NOMO-1 (cell line): ENCODE measurements around the gene LHX6.

ENCODE experiments used
- DNase-seq, 2 experiments: peaks; one replicate each; lab custom pipeline; 2025; ENCODE audit not compliant: unreplicated experiment in 2 of 2; lab: John Stamatoyannopoulos, UW

Gene LHX6

DNA sequence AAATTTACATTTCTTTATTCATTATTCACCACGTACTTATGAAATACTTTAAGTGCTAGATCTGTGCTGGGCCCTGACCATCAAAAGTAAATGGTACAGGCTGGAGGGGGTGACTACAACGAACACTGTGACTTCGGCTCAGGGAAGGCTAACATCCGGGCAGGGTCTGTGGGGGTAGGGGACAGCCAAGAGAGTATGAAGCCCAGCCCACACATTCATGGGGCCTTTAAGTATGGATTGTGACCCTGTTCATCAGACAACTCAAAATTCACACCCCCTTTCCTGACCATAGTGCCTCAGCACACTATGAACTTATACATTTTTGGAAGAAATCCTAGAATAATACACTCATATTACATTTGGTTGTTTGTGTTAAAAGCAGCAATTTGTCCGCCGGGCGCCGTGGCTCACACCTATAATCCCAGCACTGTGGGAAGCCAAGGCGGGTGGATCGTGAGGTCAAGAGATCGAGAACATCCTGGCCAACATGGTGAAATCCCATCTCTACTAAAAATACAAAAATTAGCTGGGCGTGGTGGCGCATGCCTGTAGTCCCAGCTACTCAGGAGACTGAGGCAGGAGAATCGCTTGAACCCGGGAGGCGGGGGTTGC, 35.7 kb downstream of the LHX6 start:
- DNase-seq = no peak

DNA sequence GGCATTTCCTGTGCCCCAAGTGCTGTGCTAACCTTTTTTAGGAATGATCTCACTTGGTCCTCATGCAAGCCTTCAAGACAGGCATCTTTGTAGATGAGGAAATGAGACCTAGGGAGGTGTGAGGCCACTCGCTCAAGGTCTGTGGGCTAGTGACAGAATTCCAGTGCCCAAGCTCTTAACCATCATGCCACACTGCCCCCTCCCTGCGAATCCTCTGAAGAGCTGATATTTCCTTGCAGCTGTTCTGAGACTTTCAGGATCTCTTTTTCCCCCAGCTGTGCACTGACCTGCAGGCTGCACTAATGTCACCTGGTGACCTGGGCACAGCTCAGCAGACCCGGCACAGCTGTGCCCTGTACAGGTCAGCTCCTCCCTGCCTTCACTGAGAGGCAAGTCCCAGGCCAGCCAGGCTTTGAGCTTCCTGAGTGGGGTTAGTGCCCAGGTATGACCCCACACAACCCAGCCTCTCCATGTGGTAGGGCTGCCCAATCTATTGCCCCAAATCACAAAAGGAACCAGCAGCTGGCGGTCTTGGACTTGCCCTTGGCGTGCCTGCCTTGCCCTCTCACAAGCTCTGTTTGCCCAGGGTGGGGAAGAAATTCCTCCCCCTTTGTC, 36.4 kb downstream of the LHX6 start:
- no peak for DNase-seq

DNA sequence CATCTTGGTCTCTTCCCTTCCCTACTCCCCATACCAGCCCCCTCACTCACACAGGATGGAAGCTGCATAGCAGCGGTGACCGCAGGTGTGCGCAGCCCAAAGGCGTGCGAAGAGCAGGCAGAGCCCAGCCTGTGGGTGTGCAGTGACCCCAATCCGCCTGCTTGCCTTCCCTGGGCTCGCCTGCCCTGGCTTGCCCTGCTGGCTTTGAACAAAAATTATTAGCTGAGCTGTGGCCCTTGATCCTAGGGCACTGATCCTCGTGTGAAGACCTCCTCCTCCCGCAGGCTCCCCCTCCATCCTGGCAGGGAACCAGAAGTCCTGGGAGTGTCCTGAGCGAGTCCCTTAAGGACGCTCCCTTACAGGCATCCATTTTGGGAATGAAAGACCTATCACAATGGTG, 37.2 kb downstream of the LHX6 start:
- DNase-seq = no peak

DNA sequence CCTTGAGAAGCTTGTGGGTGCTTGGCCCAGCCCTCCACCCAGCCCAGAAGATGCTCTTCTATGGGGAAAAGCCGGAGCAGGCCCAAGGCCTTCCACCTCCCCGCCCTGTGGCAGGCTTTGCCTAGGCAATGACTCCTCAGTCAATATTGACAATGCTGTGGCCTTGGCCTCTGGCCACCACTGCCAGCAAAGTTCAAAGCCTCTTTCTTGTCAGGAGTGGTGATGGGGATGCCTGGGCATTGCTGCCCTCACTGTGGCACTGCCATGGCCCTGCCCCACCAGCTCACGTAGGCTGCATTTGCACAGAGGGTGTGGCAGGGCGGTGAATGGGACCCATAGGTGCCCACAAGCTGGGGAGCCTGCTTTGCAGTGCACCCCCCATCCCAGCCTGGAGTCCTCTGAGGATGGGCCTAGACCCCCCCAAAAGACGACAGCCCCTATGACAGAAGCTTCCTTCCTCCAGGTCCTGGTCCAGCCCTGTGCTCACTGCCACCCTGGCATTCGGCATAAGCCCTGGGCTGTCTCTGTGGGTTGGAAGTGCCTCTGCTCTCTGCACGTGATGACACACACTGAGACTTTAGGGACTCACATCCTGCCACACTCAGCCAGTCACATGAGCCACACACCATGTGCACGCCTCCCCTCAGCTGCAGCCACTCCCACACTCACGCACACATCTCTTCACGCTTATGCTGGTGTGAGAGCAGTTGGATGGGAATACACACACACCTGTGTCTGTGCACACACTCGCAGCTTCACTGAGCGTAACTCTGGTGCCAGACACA, 38.0 kb downstream of the LHX6 start:
- no peak for DNase-seq

DNA sequence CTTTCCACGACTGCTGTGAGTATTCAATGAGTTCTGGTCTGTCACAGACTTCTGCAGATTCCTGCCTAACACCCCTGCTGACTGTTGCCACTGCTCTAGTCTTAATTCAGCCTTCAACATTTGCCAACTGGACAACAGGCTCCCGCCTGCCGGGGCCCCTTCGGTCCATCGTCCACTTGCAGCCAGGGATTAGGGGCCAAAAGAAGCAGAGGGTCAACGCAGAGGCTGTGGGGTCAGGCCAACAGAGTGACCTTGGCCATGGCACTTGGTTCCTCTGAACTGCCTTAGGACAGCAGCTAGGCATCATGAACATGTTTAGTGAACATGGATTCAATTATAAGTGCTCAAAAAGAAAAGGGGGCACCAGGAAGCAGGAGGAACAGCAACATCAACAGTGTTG, 40.4 kb downstream of the LHX6 start:
- no peak for DNase-seq

DNA sequence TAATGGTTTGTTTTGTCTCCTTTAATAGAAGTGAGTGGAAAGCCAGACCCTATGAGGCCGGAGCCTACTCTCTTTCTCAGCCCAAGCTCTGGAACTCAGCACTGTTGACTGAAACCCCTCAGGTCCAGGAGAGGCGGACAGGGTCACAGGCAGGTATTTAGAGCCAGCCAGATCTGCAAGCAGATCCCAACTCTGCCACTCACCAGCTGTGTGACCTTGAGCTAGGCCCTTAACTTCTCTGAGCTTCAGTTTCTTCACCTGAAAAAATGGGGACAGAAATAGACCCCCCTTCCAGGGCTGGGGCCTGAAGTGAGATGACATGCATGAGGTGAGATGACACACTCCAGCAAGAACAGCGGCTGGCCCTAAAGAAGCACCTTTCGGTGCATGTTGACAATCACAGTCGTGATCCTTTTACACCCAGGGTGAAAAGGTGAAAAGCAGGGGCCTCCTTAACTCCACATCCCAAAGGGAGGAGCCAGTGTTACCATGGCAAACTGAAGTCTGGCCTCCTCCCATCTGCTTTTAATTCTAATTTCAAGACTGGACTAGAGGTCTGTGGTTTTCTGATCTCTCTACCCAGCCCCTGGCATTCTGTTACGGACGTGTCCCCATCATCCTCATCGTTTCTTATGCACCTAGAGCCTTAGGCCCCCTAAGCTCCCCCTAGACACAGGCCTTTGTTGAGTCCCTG, 41.8 kb downstream of the LHX6 start:
- DNase-seq = no peak

DNA sequence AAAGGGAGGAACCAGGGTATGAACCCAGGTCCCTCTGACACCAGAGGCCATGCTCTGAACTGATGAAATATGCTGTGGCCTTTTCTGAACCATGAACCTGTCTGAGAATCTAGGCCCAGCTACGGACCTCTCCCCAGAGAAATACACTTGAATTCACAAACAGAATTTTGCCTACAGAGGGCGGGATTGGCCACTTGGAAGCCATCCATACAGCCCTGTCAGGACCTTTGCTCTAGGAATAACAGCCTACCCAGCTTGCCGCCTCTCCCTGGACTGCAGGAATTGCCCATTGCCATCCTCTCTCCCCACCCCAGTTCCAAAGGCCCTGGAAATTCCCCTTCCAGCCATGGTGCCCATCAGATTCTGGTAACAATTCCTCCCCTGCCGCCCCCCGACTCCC, 42.5 kb downstream of the LHX6 start:
- DNase-seq = no peak

DNA sequence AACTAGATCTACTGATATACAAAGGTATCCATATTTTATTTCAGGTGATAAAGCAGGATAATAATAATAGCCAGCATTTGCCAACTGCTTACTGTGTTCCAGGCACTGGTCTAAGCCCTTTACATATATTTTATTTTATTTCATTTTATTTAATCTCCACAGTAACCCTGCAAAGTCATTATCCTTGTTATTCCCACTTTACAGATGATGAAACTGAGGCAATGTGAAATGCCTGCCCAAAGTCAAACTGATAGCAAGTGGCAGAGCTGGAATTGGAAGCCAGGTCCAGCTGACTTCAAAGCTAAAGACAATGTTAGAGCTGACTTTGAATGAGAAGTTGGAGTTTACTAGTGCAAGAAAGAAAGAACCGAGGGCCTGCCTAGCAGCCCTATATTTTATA, 44.2 kb downstream of the LHX6 start:
- no peak for DNase-seq

DNA sequence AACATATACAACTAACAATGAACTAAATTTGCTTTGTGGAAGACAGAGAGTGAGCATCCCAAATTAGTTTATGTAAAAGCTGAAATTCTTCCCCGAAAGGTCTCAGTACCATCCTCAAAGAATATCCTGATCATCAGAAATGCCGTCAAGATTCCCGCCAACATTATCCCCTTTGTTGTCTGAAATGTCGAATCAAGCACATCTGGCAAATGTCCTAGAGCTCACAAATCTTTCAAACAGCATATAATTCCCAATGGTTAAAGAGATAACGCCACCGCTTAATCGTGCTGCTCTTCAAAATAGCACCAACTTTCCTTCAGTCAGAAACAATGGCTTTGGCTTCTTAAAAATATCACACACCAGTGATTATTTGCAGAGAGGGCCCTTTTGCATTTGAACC, 45.3 kb downstream of the LHX6 start:
- DNase-seq = no peak

DNA sequence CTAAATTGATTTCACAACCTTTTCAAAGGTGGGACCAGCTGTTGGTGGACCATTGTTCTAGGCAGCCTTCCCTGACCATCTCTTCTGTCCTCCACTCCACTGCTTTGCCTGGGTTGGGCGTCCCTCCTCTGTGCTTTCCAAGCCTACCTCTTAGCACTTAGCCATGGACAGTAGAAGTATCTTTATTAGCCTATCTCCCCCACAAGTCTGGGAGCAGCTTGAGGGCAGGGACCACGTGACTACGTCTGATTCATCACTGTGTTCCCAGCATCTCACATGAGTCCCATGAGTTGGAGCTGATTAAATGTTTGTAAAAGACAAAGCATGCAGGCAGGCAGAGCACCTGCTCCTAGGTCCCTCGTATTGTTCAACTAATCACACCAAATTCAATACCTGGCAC, 48.1 kb downstream of the LHX6 start:
- DNase-seq = no peak

DNA sequence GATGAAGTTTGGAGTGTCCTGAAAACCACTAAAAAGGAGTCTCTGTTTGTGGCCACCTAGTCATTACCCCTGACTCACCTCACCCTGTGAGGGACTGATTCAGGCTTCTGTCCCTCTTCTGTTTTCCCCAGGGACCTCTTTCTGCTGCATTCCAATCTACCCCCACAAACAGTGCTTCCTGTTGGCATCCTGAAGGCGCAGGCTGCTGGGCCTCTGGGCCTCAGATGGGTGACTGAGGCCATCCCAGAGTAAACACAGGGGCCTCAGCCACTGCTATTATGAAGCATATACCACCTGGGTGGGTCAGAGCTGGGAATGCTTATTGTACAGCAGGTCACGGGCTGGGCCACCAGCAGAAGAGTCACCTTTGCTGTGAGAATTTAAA, 49.1 kb downstream of the LHX6 start:
- DNase-seq = no peak

DNA sequence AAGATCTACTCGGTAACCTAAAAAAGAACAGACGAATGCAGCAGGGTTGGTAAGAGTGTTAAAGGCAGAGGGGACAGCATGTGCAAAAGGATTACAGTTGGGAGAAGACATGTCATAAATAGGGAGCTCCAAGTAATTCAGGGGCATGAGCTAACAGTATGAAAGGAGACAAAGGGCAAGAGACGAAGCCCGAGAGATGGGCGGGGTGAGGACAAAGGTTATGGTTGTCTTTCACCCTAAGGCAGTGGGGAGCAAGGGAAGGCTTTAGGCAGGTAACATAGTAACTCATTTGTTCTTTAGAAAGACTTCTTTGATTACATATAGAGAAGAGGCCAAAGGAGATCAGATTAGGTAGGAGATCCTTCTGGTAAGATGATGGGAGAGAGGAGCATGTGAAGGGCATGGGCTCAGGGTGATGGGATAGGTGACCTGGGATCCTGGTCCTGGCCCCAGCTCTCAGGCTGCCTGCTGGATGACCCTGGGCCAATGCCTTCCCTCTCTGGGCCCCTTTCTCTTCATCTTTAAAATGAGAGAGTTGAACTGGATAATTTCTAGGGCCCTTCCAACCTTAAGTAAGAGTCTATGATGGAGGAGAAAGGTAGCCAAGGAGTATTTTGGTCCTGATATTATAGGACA, 49.6 kb downstream of the LHX6 start:
- no peak for DNase-seq

DNA sequence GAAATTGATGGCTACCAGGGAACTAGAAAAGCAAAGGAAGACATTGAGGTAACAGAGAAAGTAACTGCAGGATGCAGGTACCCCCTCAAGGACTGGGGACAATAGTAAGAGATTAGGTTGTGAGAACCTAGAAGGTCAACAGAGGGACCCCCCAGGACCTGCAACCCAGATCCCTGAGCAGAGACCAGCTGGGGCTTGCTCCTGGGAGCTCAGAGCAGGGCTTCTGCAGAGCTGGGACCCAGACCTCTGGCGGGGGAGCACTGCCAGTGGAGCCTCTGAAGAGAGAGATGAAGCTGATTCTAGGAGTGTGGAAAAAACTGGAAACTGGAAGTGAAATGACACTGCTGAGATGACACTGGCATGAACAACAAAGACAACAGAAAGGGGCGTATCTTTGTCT, 51.8 kb downstream of the LHX6 start:
- DNase-seq = no peak

DNA sequence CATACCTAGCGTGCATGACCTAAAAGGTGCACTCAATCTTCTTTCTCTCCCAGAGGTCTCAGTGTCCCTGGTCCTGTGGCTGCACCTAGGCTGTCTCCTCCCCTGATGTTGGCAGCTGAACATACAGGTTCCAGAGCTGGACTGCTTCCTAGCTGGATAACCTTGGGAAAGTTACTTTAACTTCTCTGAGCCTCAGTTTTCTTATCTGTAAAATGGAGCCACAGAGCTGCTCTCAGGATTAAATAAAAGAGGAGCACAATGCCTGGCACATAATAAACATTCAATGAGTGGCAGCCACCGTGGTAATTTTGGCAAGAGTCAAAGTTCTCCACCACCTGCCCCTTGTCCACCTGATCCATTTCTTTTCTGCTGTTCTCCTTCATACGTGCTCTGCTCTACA, 55.1 kb downstream of the LHX6 start:
- no peak for DNase-seq

DNA sequence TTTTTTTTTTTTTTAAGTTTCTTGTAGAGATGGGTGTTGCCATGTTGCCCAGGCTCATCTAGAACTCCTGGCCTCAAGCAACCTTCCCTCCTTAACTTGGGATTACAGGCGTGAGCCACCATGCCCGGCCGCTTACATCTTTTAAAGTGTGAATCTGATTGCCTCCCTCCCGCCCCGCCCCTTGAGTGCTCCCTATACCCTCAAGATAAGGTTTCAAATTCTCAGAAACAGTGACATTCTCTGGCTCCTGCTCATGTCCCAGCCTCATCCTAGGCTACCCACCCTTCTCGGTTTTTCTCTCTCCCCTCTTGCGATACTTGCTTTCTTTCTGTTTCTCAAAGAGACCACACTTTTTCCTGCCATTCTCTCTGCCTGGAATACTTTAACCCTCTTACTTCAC, 56.6 kb downstream of the LHX6 start:
- no peak for DNase-seq

DNA sequence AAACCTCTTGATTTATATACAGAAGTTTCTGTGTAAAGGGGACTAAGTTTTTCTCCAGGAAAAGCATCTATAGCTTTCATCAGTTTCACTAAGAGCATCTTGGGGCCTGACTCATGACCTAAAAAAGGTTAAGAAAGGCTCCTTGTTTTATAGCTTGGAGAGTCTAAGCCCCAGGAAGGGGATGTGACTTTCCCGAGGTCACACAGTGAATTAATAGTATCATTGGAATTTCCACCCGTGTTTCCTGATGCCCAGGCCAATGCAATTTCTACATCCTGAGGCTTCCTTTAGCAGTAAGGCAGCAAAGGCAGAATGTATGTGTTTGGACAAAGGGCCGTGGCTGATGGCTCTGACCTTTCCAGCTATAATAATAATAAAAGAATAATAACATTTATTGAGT, 60.4 kb downstream of the LHX6 start:
- no peak for DNase-seq

DNA sequence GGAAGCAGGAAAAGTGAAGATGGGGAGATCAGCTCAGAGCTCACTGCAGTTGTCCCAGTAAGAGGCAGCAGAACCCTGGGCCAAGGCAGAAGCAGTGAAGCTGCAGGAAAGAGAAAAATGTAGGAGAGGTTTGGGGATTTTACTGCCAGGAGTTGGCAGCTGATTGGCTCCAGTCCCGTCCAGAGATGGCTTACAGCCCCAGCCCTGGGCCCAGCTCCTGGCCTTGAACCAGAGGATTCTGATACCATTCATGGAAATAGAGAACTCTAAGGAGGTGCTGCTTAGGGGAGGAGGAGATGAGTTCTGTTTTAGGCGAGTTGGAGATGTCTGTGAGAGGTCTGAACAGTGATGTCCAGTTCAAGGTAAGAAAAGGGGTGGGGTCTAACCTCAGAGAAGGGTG, 64.5 kb downstream of the LHX6 start:
- DNase-seq = no peak

DNA sequence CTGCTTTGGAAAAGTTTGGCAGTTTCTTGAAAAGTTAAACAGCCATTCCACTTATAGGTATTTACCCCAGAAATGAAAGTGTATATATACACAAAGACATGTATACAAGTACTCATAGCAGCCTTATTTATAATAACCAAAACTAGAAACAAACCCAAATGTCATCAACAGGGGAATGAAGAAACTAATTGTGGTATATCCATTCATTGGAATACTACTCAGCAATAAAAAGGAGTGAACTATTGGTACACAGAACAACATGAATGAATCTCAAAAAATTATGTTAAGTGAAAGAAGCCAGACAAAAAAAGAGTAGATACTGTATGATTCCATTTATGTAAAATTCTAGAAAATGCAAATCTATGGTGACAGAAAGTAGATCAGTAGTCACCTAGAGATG, 66.3 kb downstream of the LHX6 start:
- DNase-seq = no peak

DNA sequence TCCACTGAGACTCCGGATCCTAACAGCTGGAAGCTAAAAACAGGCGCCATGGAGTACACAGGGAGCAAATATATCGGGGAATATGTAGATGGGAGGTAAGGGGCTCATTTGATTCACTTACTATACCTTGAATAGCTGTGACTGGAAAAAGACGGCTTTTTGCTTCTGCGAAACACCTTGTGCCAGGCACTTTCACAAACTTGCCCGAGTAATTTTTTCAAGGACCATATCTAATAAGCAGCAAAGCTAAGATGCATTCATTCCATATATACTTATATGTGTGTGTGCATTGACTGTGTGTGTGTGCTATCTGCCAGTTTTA, 68.9 kb downstream of the LHX6 start:
- no peak for DNase-seq

DNA sequence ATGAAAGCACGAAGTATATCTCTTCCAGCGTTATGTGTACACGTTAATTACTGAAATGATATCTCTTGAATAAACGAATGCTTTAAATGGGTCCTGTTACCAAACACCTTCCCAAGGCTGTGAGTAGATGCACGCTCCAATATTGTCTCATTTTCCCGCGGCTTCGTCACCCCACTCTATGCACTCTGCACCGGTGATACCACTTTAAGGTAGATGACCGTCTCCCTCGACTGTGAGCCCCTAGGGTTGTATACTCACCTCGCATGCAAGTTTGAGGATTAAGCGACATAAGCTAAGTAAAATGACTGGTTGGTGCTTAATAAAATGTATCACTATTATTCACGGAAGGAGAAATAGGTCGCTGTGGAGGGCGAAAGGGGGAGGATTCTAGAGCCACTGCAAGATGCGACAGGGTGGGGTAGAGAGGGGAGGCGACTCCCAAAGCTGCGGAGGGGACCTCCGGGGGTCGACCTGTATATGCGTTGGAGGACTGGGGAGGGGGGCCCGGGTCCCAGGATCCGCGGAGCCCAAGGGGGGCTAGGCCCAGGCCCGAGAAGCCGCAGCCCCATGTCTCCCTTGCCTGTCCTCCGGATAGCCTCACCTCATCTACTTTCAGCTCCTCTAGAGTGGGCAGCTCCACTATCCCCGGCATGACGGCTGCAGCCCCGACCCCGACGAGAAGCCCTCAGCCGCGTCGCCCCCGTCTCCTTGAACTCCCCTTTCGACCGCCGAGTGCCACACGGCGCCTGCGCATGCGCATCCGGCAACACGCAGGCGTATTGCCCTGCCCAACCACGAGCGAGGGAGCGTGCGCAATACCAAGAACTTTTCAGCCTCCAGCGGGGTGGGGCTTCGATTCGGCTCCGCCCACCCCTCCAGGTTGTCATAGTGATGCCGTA, 69.5 kb downstream of the LHX6 start, which contains the start of the genes MORN5 and NDUFA8:
TSS of gene MORN5 (plus strand) at position 883 of the 899 bp plus-strand sequence. CDS start 65 bp downstream, outside the sequence.
TSS of gene NDUFA8 (minus strand) at position 754 of the 899 bp plus-strand sequence. CDS start at position 652, 102 bp downstream.
- peak; percentile 93 to 96 for DNase-seq
